Mucosa of stomach (tissue), 1 donor: ENCODE results near the gene SYT17.

Source experiments
- H3K27me3 ChIP-seq: one replicate; pipeline ENCODE4 v1.7.0; 2013; ENCODE audit warnings: mild to moderate bottlenecking, low read length; ENCODE audit not compliant: control insufficient read depth, insufficient read depth
- H3K36me3 ChIP-seq: one replicate; pipeline ENCODE4 v1.7.0; 2013; ENCODE audit warnings: low read length; ENCODE audit not compliant: control insufficient read depth, insufficient read depth
- H3K4me1 ChIP-seq: one replicate; pipeline ENCODE4 v1.7.0; 2013; ENCODE audit warnings: mild to moderate bottlenecking, low read length; ENCODE audit not compliant: control insufficient read depth, insufficient read depth
- H3K4me3 ChIP-seq: one replicate; pipeline ENCODE4 v1.7.0; 2013; ENCODE audit warnings: low read length
- H3K9ac ChIP-seq: one replicate; pipeline ENCODE4 v1.7.0; 2013; ENCODE audit warnings: mild to moderate bottlenecking, low read length, moderate library complexity
- H3K9me3 ChIP-seq: one replicate; pipeline ENCODE4 v1.7.0; 2013; ENCODE audit warnings: mild to moderate bottlenecking, low read length, moderate library complexity; ENCODE audit not compliant: control insufficient read depth
- donor health status: Pancreatic carcinoma.

The SYT17 gene, protein sequence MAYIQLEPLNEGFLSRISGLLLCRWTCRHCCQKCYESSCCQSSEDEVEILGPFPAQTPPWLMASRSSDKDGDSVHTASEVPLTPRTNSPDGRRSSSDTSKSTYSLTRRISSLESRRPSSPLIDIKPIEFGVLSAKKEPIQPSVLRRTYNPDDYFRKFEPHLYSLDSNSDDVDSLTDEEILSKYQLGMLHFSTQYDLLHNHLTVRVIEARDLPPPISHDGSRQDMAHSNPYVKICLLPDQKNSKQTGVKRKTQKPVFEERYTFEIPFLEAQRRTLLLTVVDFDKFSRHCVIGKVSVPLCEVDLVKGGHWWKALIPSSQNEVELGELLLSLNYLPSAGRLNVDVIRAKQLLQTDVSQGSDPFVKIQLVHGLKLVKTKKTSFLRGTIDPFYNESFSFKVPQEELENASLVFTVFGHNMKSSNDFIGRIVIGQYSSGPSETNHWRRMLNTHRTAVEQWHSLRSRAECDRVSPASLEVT

DNA sequence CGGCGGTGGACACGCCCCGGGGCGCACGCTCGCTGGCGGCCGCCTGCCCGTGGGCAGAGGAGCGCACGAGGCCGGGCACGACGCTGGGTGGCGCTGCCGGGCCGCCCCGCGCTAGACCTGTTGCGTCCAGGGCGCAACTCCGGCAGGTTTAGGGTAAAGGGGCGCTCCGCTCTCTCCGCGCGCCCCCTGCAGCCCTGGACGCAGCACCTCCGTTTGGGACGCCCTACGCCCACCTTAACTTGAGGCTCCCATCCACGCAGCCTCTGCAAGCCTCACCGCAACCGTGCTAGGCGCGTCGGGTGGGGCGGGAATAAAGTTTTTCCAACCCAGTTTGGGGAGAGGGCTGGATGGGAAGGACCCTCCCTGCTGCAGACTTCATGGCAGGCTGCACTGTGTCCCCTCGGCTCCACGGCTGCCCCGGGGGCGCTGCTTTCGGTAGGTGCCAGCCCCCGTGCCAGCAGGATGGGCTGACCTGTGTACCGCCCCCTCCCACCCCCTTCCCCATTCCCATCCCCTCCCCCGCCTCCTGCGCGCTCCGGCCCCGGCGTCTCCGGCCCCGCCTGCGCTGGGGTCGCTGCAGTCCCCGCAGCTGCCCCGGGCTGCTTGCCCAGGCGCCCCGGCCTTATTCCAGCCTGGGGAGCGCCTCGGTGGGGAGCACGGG, at the start of gene SYT17:
TSS of gene SYT17 (plus strand) at position 531 of the 661 bp plus-strand sequence. CDS start 407 bp downstream, outside the sequence.
- Histone ChIP-seq H3K9ac (peak within 1 kb of the TSS; percentile 66), H3K4me1 (peaks cover 4% of the 10 kb centered on the region), H3K36me3 (no peaks in the 10 kb centered on the region), H3K9me3 (no peaks in the 10 kb centered on the region), H3K27me3 (peaks cover 6% of the 10 kb centered on the region), H3K4me3 (no peak within 1 kb of the TSS)

DNA sequence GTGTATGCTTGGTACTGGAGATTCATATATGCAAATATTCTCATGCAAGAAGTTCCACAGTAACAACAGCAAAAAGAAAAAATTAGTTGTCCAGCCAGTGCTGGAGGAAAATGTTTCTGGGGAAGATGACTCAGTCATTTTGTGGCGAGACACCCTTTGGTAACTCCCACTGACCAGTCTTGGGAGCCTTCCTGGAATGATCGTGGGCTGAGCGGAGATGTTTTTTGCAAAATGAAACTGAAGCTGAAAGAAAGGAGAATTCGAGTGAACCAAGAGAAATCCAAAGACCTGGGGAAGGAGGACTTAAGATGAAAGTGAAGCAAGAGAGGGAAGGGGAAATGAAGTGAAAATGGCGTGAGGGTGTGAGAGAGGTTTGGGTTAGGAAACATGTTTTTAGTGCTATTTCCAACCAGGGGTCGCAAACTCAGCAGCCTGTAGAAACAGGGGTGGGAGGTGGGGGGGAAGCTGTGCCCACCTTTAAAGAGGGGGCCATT, 49.1 kb upstream of the SYT17 start:
- Histone ChIP-seq H3K4me1 (peaks cover 45% of the 10 kb centered on the region), H3K36me3 (no peaks in the 10 kb centered on the region), H3K4me3 (no peak overlapping the region), H3K9ac (peak overlapping the region; percentile 4), H3K27me3 (no peaks in the 10 kb centered on the region), H3K9me3 (no peaks in the 10 kb centered on the region)

DNA sequence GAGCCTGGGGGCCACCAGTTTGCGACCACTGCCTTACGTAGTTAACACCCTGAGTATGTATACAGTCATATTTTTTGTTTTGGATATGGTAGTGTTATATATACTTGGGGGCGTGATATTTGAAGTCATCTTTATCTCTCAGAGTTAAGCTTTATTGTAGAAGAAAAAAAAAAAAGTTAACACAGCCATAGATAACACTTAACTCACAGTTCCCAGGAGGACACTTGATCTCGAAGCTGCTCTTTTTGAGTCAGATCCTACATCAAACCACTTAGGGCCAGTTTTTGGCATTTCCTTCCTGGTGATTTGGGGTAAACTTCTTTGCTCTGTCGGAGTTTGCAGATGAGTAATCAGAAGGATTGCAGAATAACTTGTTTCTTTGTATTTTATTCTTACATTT, 48.5 kb upstream of the SYT17 start:
- peaks cover 45% of the 10 kb centered on the region for H3K4me1 ChIP-seq
- no peaks in the 10 kb centered on the region for H3K27me3 ChIP-seq
- no peaks in the 10 kb centered on the region for H3K36me3 ChIP-seq
- no peaks in the 10 kb centered on the region for H3K9me3 ChIP-seq
- no peak overlapping the region for H3K9ac ChIP-seq
- no peak overlapping the region for H3K4me3 ChIP-seq

DNA sequence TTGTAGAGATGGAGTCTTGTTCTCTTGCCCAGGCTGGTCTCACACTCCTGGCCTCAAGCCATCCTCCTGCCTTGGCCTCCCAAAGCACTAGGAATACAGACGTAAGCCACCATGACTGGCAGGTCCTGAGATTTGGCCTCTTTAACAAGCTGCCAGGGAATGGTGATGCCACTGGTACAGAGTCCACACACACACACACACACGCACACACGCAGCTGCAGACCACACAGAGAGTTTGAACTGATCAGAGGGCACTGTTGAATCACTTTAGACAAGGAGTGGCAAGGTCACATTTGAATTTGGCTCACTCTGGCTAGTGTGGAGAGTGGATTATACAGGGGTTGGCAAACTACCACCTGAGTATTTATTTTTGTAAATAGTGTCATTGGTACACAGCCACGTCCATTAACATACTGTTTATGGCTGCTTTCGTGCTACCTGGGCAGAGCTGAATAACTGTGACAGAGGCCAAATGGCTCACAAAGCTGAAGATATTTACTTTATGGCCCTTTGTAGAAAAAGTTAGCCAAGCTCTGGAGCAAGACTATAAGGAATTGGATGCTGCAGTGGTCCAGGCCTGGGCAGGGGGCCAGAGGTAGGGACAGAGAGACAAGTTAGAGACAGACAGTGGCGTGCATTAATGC, 44.4 kb upstream of the SYT17 start:
- peaks cover 18% of the 10 kb centered on the region for H3K4me1 ChIP-seq
- no peaks in the 10 kb centered on the region for H3K9me3 ChIP-seq
- H3K27me3 ChIP-seq, result no peaks in the 10 kb centered on the region
- no peak overlapping the region for H3K4me3 ChIP-seq
- peak overlapping the region; percentile 20 for H3K9ac ChIP-seq
- H3K36me3 ChIP-seq, result no peaks in the 10 kb centered on the region

DNA sequence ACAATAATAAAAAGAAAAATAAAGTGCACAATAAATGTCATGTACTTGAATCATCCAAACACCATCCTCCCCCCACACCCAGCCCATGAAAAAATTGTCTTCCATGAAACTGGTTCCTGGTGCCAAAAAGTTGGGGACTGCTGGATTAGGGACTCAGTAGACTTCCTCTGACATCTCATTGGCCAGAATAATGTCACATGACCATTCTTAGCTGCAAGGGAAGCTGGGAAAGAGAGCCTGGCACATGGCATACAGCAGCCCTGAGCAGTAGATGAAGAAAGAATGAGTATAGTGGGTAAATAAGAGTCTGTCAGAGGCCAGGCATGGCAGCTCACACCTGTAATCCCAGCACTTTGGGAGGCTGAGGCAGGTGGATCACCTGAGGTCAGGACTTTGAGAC, 41.7 kb upstream of the SYT17 start:
- no peaks in the 10 kb centered on the region for H3K36me3 ChIP-seq
- H3K4me1 ChIP-seq, result peaks cover 6% of the 10 kb centered on the region
- no peak overlapping the region for H3K9ac ChIP-seq
- H3K9me3 ChIP-seq, result no peaks in the 10 kb centered on the region
- no peaks in the 10 kb centered on the region for H3K27me3 ChIP-seq
- H3K4me3 ChIP-seq, result no peak overlapping the region

DNA sequence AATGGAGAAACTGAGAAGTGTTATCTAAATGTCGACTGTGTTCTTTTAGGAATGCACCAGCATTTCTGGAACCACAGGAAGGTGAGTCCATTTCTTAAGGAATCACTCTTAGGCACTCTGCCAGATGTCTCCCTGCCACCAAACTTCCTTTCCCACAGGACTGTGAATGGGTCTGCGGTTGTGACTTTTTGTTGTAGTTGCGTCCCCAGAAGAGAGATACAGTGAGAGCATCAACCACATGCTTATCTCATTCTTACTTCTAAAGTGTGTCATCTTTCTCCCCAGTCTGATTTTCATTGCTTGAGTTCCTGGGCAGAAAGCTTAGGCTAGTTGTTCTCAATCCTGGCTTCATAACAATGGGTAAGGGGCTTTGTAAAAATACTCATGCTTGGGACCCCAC, 40.8 kb upstream of the SYT17 start:
- Histone ChIP-seq H3K36me3 (no peaks in the 10 kb centered on the region), H3K4me3 (no peak overlapping the region), H3K4me1 (peaks cover 15% of the 10 kb centered on the region), H3K9me3 (no peaks in the 10 kb centered on the region), H3K27me3 (no peaks in the 10 kb centered on the region), H3K9ac (no peak overlapping the region)

DNA sequence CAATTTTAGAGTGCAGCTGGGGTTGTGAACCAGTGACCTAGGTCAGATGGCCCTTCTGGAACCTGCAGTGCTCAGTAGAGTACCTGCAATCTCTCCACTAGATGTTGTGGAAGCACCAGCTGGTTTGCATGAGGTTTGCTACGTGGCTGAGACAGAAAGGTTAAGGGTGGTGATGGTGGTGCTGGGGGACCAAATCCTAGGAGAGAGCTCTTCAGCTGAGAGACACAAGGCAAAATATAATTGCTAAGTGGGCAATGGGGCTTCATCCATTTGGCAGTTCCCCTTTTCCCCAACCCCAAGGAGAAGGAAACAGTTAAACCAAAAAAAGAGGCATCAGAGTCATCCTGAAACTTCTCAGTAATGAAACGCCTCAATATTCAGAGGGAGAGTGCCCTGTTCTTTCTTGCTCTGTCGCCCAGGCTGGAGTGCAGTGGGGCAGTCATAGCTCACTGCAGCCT, 40.3 kb upstream of the SYT17 start:
- H3K27me3 ChIP-seq, result no peaks in the 10 kb centered on the region
- no peak overlapping the region for H3K4me3 ChIP-seq
- peaks cover 16% of the 10 kb centered on the region for H3K4me1 ChIP-seq
- H3K9ac ChIP-seq, result no peak overlapping the region
- H3K36me3 ChIP-seq, result no peaks in the 10 kb centered on the region
- H3K9me3 ChIP-seq, result no peaks in the 10 kb centered on the region

DNA sequence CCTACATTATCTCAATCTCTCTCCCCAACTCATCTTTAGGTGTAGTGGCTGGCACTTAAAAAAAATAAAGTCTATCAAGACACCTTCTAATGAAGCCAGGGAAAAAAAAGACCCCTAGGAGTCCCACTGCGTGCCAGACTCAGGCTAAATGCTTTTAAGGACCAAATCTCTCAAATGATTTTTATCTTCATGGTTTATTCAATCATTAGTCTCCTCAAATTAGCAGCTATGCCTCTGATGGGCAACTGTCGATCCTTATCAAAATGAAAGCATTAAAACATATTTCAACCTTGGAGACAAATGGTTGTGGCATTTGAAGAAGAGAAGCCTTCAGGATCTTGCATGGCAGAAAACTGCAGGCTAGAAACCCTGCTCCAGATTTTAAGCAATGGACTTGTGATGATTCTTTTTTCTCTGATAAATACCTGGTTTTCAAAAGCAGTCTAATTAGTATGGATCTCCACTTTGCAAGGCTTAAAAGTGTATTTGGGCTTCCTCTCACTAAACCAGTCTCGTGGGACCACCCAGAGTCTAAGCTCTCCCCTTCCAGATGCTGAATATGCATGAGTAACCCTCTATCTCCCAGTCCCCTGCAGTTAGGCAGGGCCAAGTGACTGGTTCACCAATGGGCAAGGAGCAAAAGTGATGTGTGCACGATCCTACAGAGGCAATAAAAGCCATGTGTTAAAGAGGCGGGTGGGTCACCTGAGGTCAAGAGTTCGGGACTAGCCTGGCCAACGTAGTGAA, 39.4 kb upstream of the SYT17 start:
- H3K9ac ChIP-seq, result no peak overlapping the region
- H3K27me3 ChIP-seq, result no peaks in the 10 kb centered on the region
- H3K9me3 ChIP-seq, result no peaks in the 10 kb centered on the region
- H3K4me1 ChIP-seq, result peaks cover 16% of the 10 kb centered on the region
- H3K36me3 ChIP-seq, result no peaks in the 10 kb centered on the region
- no peak overlapping the region for H3K4me3 ChIP-seq

DNA sequence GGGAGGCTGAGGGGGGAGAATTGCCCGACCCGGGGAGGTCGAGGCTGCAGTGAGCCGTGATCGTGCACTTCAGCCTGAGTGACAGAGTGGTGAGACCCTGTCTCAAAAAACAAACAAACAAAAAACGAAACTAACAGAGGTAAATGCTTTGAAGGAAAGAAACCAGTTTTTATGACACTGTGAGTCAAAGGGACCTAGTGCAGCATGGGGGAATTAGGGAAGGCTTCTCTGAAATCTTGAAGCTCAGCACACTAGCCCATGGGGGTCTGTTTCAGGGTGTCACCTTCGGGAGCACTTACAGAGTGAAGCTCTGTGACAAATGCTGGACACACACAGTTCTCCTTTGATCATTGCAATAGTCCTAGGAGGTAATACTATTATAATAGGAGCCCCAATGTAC, 37.7 kb upstream of the SYT17 start:
- Histone ChIP-seq H3K4me1 (peaks cover 13% of the 10 kb centered on the region), H3K9me3 (no peaks in the 10 kb centered on the region), H3K27me3 (no peaks in the 10 kb centered on the region), H3K4me3 (no peak overlapping the region), H3K9ac (no peak overlapping the region), H3K36me3 (no peaks in the 10 kb centered on the region)

DNA sequence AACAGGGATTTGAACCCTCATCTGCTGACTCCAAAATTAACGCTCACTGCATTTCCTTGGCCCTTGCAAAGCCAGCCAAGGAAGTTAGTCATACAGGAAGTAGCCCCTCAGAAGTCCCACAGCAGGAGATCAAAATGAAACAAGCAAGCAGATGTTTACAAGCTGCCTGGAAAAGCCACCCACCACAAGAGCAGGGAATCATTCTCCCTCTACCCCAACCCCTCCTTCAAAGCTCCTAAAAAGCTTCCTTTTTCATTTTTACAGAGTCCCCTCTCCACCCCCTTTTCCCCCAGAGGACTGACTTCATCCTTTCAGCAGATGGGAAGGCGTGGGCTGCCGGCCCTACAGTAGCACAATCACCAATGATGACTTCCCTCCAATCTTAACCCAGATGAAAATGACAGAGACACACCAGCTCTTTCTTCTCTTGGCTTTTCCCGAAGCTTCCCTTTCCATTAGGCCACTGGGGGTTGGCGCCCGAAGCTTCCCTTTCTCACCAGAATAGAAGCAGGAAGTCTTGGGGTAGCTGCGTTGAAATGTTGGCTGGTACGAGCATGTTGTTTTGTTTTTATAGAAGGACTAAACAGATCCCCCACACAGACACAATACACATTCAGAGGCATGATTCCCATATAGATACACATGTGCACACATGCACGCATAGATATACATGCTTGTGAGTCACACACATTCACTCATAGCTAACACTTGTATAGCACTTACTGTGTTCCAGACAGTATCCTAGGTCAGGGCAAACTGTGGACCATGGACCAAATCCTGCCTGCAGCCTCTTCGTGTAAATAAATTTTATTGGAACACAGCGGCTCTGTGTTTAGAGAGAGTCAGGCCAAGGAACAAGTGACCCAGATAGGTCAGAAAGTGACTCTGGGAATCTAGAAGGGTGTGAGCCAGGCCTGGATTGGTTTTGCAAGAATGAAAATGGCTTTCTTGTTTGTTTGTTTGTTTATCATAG, 36.9 kb upstream of the SYT17 start:
- Histone ChIP-seq H3K36me3 (no peaks in the 10 kb centered on the region), H3K9me3 (no peaks in the 10 kb centered on the region), H3K27me3 (no peaks in the 10 kb centered on the region), H3K4me1 (peaks cover 21% of the 10 kb centered on the region), H3K9ac (no peak overlapping the region), H3K4me3 (no peak overlapping the region)

DNA sequence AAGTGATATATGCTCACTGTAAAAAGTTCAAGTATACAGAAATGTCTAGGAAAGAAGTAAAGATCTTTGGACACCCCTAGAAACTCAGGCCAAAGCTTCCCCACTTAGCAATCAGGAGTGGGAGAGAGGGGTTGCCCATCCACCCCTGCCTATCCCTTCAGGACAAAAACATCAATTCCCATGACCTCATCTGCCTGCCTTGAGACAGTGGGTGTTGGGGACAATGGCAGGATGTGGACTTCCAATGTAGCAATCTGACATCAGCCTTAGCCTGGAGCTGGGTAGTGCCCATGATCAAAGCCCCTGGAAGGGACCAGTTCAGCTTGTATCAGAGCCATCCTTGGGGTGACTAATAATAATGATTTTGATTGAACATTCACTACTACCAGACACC, 36.2 kb upstream of the SYT17 start:
- Histone ChIP-seq H3K9ac (no peak overlapping the region), H3K36me3 (no peaks in the 10 kb centered on the region), H3K4me3 (no peak overlapping the region), H3K4me1 (peaks cover 28% of the 10 kb centered on the region), H3K9me3 (no peaks in the 10 kb centered on the region), H3K27me3 (no peaks in the 10 kb centered on the region)
